MM.1S (cell line): ENCODE results near the gene MACROD2.

Experiments
- EZH2 ChIP-seq: fragments of 300-600 bp; sonication (generic); optimal IDR thresholded peaks from 2 replicates; pipeline ENCODE3; 2017; ENCODE audit warnings: low read depth, mild to moderate bottlenecking, antibody characterized with exemption, low read length, mixed read lengths
- EZH2phosphoT487 ChIP-seq: fragments of 300-600 bp; sonication (generic); IDR thresholded peaks from 2 replicates; pipeline ENCODE4 v1.6.1; 2018; ENCODE audit warnings: antibody characterized with exemption, low read length
- TF ChIP-seq, protein P1 (sequence below): fragments of 300-600 bp; sonication (generic); IDR thresholded peaks from 2 replicates; pipeline ENCODE4 v1.5.1; 2016; ENCODE audit warnings: antibody characterized with exemption, low read length, mixed read lengths

DNA sequence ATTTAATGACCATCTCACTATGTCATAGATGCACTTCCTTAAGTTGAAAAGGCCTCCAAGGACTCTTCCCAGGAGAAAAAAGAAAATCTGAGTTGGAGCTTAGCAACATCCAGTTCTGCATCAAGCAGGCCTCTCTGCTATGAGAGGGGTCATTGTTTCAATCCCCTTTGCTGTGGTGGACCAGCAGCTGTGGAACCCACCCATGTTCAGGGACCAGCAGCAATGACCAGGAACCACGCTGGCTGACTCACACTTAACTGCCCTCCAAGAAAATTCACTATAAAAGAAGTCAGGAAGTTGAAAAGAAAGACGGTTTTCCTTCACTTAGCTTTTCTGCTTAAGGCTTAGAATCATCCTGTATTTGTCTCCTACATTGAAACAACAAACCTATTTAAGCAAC lies 1404.5 kb downstream of the MACROD2 start:
- TF ChIP-seq, protein P1, sequence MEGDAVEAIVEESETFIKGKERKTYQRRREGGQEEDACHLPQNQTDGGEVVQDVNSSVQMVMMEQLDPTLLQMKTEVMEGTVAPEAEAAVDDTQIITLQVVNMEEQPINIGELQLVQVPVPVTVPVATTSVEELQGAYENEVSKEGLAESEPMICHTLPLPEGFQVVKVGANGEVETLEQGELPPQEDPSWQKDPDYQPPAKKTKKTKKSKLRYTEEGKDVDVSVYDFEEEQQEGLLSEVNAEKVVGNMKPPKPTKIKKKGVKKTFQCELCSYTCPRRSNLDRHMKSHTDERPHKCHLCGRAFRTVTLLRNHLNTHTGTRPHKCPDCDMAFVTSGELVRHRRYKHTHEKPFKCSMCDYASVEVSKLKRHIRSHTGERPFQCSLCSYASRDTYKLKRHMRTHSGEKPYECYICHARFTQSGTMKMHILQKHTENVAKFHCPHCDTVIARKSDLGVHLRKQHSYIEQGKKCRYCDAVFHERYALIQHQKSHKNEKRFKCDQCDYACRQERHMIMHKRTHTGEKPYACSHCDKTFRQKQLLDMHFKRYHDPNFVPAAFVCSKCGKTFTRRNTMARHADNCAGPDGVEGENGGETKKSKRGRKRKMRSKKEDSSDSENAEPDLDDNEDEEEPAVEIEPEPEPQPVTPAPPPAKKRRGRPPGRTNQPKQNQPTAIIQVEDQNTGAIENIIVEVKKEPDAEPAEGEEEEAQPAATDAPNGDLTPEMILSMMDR = no peak
- TF ChIP-seq EZH2phosphoT487 (no peak), EZH2 (no peak)
